ENCODE measurements around the gene HIVEP3.

DNA sequence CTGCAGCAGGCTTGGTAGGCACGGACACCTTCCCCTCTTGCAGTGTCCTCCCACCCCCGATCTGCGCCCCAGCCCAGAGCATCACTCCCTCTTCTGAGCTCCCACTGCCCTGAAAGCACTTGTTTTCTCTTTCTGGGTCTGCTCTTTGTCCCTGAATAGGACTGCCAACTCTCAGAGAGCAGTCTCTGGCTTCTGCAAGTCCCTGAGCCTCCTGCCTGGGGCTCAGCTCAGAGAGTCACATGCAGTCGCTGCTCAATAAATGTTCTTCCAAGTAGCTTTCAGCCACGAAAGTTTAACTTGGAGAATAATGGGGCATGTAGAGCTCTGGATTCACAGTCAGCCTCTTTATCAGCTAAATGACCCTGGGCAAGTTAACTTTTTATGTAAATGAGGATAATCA, 205.6 kb downstream of the HIVEP3 start:
- TF ChIP-seq, protein P1, sequence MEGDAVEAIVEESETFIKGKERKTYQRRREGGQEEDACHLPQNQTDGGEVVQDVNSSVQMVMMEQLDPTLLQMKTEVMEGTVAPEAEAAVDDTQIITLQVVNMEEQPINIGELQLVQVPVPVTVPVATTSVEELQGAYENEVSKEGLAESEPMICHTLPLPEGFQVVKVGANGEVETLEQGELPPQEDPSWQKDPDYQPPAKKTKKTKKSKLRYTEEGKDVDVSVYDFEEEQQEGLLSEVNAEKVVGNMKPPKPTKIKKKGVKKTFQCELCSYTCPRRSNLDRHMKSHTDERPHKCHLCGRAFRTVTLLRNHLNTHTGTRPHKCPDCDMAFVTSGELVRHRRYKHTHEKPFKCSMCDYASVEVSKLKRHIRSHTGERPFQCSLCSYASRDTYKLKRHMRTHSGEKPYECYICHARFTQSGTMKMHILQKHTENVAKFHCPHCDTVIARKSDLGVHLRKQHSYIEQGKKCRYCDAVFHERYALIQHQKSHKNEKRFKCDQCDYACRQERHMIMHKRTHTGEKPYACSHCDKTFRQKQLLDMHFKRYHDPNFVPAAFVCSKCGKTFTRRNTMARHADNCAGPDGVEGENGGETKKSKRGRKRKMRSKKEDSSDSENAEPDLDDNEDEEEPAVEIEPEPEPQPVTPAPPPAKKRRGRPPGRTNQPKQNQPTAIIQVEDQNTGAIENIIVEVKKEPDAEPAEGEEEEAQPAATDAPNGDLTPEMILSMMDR (IDR thresholded peaks at IDR 0.05; ENCODE audit: insufficient read depth, low read depth, low read length), result no peak
- TF ChIP-seq EZH2 (IDR thresholded peaks at IDR 0.05; ENCODE audit: insufficient read depth, low read length), result no peak

Data from astrocyte (in vitro differentiated cells and primary cell).